Inflammatory macrophage treated with lipopolysaccharide for 4 hours (primary cell): ENCODE results near the gene RRP15.

Source experiments
- DNase-seq: peaks from one replicate; pipeline ENCODE4 v3.0.0-alpha.2; 2020

The RRP15 gene, protein sequence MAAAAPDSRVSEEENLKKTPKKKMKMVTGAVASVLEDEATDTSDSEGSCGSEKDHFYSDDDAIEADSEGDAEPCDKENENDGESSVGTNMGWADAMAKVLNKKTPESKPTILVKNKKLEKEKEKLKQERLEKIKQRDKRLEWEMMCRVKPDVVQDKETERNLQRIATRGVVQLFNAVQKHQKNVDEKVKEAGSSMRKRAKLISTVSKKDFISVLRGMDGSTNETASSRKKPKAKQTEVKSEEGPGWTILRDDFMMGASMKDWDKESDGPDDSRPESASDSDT

DNA sequence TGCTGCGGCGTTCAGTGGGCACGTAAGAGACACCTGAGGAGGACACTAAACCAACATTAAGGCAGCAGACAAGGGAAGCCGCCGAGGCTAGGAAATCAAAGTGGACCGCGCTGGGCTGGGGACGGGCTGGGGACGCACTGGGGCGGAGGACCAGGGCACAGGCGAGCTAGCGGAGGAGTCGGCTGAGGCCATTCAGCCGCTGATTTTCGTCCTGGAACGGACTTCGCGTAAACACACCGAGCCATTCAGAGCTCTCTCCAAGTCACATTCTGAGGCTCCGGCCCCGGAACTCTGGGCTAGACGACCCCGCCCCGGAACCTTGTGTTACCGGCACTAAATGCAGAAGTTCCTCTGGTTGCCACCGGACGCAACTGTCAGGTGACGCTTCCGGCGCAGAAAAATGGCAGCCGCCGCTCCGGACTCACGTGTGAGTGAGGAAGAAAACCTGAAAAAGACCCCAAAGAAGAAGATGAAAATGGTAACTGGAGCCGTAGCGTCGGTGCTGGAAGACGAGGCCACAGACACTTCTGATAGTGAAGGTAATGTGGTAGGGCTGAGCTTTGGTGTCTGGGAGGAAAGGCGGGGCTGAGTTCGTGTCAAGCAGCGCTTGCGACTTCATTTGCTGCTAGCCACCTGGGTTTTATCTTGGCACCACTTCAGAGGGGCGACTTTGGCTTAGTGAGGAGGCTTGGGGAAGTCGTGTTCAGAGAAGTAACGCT is at the start of gene RRP15:
Gene RRP15, plus strand, starts transcription at position 377 of the 719 bp plus-strand sequence. Its CDS starts 24 bp downstream, at position 401.
- peak; percentile 86 for DNase-seq

DNA sequence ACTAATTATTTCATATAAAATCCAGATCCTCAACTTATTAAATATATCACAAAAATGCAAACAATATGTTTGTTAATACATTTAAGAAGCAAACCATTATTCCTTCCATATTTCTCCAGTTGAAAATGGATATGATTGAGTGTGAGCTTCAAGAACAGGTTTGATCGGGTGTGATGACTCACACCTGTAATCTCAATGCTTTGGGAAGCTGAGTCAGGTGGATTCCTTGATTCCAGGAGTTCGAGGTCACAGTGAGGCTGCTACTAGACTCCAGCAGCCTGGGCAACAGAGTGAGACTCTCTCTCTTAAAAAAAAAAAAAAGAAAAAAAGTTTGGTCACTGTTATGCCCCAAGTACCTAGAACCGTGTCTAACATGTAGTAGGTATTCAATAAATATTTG is 42.9 kb upstream of the RRP15 start:
- DNase-seq, result no peak

DNA sequence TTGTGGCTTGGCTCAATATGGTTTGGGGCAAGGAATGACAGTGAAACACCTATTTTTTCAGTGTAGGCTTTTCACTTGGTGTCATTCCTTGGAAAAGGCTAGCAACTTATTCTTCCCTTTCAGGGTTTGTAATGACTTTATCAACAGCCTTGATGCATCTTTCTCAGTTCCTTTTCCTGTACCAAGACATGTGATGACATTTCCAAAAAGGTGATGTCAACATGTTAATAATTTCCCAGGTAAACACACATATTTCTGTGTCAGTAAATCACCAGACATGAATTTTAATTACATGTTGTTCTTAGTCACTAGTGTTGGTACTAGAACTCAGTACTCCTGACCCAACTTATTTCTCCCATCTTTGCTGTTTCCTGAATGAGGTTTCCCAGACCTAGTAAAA is 37.8 kb upstream of the RRP15 start:
- DNase-seq, result no peak

DNA sequence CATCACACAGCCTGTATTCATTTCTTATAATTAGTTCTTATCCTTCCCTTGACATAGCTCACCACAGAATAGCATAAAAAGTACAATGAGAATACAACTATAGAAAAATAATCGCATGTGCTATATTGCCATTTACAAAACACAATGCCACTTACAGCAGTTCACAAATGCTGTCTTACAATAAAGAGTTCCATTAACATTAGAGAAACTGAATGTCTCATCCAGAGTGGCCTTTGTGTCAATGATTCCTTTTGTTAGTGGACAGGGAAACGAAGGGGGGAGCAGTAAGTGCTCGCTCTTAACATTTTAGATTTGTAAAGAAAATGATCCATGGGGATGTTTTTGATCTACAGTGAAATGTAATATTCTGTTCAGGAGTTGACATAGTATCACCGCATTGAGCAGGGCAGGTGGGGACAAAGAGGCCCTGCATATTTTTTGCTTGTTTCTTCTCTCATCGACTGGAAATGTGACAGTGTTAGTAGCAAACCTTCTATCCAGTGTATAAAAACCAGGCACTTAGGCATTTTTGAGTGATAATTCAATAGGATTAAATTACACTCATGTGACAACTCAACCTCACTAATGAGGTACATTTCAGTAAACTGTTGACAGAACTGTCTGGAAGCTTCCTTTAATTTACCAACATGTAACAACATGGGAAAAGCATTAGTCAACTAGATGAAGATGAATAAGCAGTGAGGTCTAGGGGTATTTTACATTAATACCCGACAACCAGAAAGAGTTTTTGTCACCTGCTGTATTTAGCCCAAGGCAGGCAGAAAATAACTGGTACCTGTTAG is 35.6 kb upstream of the RRP15 start:
- DNase-seq, result no peak

DNA sequence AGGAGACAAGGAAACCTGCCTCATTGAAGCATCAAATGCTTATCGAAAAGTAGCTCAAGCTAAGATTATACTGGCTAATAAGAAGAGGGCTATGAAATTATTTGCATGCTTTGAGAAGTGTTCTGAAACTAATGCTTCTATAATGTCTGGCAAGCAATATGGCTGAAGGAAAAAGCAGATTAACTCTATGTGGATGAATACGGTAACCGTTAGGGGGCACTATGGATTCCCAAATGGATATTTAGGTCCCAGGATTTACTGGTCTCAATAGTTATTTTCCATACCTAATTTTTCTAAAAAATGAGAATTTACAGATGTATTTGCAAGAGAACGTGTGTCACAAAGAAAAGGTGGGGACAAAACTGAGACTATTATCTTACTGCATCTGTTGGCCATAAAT is 34.6 kb upstream of the RRP15 start:
- DNase-seq, result no peak

DNA sequence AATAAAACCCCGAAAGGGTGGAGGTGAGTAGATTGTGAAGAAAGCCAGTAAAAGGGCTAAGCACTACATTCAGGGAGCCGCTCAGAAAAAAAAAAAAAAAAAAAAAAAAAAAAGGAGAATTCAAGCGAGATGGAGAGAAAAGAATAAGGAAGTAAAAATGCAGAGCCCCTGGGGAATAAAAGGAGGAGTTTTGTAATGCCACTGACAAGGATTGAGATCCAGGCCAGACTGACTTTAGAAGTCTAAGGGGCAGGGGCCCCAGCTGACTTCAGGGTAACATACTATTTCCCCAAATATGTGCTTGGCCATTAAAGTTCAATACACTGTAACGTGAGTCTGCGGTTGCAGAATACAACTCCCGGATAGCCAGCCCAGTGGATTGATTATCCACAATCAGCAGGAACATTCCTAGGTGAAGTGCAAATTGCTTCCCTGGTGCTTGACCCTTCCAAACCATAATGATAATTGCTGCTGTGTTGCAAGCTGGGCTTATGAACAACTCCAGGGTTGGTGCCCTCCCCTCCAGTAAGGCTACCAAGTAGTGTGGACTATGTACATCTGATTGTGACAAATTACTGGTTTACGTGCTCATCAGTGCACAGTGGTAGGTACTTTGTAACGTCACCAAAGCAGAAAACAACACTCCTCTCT is 30.7 kb upstream of the RRP15 start:
- no peak for DNase-seq

DNA sequence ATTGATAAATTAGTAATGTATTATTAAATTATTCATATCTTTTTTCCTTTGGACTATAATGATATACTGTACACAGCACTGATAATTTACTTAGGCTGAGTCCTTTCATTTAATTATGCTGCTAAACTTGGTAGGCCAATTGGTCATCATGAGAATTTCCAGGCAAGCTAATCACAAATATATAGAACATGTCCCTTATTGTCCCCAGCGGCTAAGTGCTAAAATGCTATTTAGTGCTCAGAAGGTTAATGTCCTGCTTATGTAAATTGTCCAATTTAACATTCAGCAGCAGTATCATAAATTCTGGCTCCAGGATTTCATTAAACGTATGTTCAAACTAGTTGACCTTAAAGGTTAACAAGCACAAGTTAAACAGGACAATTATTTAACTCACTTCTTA is 30.0 kb upstream of the RRP15 start:
- DNase-seq, result no peak

DNA sequence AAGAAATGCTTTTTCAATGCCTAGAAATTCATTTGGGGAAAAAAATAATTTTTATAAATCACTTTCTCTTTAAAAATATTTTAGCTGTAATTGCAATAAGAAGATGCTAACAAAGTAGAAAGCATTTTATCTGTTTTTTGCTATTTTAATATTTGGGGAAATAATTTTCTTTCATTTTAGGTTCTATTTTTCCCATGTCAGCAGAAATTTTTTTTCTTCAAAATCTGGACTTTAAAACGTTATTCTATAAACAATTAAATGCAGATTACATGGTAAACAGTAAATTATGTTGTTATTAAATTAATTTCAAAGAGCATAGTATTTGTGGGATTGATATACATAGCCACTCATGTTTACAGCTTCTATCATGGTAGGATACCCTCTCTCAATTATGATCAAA is 27.7 kb upstream of the RRP15 start:
- no peak for DNase-seq

DNA sequence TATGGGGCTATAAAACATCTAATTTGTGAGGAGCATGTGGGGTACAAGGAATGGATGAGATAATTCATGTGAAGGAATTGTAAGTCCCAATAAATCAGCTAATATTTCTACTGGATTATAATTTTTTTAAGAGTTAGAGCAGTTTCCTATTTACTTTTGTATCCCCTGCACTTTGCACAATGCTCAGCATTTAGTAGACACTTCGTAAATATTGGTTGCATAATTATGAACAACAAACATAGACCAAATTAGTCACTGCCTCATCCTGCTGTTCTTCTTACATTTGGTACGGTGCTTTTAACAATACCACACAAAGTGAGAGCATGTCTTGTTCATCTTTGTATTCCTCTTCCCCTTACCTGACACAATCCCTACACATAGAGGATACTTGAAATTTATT is 27.1 kb upstream of the RRP15 start:
- no peak for DNase-seq

DNA sequence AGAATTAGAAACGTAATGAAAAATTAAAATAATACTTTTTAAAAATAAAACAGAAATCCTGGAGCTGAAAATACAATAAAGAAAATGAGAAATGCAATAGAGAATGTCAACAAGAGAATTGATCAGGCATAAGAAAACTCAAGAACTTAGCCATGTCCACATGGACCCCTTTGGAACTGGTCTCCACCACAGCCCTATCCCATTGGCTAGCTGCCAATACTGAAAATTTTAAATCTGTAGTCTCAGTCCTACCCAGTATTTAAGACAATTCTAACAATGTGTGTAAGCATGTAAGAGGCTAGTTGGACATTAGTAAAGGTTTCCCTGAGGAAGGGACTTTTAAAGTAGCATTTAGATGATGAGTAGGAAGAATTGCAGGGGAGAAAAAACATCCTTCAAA is 25.8 kb upstream of the RRP15 start:
- no peak for DNase-seq

DNA sequence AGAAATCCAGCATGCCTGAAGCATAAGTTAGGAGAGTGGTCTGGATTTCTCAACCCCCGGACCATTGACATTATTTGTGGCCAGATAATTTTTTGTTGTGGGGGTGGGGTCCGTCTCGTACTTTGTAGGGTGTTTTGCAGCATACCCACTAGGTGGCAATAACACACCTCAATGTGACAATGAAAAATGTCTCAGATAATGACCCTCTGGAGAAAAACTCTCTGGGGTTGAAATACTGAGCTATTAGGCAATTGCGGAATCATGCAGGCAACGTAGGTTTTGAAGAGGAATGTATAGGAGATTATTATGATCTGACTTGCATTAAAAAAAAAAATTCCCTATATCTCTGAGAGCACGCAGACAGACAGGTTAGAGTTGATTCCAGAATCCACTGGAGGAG is 25.3 kb upstream of the RRP15 start:
- no peak for DNase-seq

DNA sequence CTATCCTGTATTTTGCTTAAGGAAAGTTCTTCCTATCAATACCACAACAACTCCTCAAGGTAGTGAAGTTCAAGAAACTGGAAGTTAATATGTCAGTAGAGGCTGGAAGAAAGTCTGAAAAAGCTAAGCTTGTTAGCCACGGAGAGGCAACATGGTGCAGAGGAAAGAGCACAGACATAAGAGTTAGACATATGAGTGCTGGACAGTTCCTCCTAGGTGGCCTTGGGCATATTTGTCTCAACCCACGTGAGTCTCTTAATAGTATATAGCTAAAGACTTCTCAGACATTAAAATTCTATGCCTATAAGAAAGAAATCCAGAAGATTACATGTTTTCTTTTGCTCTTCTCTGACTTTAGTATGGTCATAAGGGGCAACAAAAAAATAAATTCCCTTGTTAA is 22.8 kb upstream of the RRP15 start:
- DNase-seq, result no peak

DNA sequence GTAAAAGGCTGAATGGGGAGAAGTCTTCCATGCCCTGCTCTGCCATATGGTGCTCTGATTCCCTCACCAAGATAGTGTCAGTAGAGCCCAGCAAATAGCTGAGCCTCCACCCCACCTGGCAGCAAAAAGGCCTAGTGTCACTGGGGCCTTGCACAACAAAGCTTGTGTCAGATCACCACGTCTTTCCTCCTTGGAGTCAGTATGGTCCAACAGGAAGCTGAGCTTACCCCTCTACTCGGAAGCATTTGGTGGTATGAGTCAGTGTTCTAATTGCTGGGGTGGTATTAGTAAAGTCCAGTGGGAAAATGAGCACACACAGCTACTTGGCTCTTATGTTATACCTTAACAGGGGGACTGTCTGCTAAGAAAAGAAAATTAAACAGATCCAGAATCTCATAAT is 18.7 kb upstream of the RRP15 start:
- DNase-seq, result no peak

DNA sequence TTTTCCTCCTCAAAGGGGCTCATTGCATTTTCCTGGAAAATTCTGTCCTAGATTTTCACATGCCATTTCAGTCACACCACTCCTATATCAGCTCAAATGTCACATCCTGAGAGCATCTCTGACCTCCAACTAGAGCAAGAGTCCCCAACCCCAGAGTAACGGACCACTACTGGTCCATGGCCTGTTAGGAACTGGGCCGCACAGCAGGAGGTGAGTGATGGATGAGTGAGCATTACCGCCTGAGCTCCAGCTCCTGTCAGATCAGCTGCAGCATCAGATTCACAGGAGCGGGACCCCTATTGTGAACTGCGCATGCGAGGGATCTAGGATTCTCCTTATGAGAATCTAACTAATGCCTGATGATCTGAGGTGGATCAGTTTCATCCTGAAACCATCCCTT is 12.7 kb upstream of the RRP15 start:
- no peak for DNase-seq

DNA sequence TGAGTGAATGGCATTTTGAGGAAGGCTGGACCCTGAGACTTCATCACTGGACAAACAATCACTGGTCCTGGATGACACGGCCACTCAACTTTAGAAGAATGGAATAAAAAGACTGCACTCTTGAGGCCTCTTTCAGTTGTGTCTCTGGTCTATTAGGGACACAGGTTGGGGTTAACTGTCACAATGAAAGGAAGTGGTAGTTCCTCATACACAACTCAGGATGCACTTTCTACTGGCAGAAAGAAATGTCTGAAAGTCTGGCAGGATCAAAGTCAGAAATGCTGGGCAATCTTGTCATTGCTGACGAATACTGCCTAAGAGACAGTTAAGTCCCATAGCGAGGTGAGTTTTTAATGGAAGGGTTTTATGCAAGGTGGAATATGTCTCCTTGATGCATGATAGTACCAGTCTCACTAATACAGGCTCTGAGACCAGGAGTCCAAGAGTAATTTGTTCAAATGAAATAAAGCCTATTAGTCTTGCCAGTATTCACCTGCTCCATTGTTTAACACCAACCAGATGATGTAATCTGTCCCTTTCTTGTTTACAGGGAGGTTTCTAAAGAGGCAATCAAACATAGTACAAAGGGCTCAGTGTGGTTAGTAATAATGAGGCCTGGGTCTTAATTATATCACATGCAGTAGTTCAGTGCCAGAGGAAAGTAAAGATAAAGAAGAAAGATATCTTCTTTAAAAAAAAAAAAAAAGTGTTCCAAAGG is 11.2 kb upstream of the RRP15 start:
- no peak for DNase-seq

DNA sequence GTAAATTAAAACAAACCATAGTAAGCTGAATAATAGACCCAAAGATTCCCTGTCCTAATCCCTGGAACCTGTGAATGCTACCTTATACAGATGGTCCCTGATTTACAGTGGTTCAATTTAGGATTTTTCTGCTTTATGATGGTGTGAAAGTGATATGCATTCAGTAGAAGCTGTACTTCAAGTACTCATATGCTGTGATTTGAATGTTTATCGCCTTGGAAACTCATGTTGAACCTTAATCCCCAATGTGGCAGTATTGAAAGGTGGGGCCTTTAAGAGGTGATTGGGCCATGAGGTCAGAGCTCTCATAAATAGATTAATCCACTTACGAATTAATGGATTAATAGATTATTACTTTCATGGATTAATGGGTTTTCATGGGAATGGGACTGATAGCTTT is 10.6 kb upstream of the RRP15 start:
- no peak for DNase-seq

DNA sequence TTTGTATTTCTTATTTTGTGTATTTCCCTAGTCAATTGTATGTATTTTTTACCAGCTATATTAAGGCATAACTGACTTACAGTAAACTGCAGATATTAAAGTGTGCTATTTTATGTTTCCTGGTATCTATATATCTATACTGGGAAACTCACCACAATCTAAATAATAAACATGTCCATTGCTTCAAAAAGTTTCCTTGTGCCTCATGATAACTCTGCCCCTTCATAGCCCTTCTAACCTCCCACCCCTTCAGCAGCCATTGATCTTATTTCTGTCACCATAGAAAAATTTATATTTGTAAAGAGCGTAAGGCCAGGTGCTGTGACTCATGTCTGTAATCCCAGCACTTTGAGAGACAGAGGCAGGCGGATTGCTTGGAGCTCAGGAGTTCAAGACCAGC is 9.3 kb upstream of the RRP15 start:
- DNase-seq, result no peak

DNA sequence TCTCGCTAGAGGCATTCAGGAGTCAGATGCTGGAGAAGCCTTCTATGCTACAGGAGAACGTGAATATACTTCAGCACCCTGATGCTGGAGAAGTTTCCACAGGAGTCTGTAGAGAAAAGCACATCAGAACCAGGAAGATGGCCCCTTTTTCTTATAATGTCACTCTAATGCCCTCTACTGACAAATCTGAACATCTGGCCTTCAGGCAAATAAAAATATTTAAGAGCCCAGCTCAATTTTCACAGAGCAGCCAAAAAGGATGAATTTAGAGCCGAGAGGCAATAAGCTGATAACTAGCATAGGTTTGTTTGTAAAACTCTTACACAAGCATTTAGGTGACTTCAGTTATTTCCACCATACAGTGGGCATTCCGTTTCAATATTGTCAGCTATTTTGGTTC is 3.8 kb upstream of the RRP15 start:
- DNase-seq, result no peak

DNA sequence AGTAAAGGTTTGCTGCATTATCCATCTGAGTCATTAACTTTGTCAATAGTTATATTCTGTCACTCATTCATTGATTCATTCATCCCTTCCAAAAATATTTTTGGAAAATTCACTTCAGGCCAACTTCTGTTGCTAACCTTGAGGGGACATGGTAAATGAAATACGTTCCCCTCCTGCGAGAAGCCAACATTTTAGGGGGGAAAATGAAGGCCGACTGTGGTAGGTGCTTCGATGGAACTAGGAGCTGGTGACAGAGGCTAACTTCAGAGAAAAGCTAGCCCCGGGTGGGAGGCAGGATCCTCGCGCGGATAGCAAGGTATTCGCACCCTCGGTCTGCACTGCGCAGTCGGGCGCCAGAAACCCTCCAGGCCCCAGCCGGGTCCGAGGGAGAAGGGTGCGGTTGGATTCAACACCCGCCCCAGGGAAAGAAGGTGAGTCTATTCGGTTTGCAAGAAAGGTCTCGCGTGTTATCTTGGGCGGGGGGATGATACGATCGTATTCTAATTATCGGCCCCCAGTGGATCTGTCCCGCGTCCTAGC is 646 bp upstream of the RRP15 start:
- no peak for DNase-seq

DNA sequence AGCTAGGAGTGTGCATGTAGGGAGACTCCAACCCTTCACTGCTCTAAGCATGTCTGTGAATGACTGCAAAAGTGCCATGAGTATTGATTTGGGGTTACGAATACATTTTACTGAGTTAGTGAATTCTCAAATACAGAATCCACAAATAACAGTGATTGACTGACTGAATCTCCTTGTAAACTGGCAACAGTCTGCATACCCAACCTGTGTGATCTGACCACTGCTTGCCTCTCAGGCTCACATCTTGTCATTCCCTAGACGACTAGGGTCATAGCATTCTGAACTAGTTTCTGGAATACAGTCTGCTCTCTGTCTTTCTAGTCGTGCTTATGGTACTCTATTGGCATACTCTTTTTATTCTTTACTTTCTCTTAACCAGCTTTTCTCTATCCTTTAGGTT is 7.4 kb downstream of the RRP15 start:
- no peak for DNase-seq

DNA sequence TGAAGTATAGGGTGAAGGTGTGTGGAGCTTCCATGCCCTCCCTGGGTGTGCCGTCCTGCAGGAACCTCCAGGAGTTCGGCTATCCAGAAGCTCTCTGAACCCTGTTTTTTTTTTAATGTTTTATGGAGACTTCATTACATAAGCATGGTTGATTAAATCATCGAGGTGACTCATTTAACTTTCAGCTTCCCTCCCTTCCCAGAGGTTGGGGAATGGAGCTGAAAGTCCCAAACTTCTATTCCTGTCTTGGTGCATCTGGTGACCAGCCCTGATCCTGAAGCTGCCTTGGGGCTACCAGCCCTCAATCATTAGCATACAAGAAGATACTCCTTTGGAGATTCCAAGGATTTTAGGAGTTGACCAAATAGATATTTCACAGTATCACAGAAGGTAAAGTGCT is 9.5 kb downstream of the RRP15 start:
- DNase-seq, result peak; percentile 4

DNA sequence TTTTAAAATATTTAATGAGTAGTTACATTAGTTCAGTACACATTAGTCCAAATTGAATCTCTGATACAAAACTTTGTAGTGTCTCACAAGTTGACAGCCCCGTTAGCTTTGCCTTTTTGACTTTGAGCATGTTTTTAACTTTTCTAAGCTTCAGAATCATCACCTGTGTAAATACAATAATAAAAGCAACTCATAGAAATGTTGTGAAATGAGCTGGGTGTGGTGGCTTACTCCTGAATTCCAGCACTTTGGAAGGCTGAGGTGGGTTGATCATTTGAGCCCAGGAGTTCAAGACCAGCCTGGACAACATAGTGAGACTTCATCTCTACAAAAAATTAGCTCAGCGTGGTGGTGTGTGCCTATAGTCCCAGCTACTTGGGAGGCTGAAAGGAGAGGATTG is 11.1 kb downstream of the RRP15 start:
- no peak for DNase-seq

DNA sequence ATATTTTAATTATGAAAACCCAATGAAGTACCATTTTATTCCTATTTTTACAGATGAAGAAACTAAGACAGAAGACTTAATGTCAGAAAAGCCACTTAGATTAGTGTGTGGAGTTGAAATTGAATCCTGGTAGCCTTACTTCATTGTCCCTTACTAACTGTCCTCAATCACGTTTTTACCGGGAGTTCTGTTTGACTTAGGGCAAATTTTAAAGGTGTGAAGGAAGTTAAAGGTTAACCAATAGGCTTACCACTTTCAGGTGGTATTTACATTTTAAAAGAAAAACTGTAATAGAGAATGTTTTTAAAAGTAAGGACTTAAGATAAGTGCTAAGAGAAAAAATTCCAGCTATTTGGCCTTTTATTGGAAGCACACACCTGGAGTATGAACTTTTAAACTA is 12.4 kb downstream of the RRP15 start:
- DNase-seq, result no peak
